Testis (tissue), 2 donors: ENCODE measurements around the gene WDR20.

Experiments
- POLR2A ChIP-seq: fragments of 450-650 bp; IDR thresholded peaks from one replicate; pipeline ENCODE4 v1.6.1; 2017; ENCODE audit warnings: antibody characterized with exemption, mild to moderate bottlenecking, moderate library complexity
- TF ChIP-seq, protein P1 (sequence below), 3 experiments: fragments of 450-650 bp in 2 of 3; fragments of 200-600 bp in 1 of 3; sonication (generic) in 1 of 3; IDR thresholded peaks; one replicate each; pipeline ENCODE4 v1.5.1; 2016 to 2019; ENCODE audit warnings: antibody characterized with exemption in 3 of 3, mild to moderate bottlenecking in 2 of 3, moderate library complexity in 1 of 3

DNA sequence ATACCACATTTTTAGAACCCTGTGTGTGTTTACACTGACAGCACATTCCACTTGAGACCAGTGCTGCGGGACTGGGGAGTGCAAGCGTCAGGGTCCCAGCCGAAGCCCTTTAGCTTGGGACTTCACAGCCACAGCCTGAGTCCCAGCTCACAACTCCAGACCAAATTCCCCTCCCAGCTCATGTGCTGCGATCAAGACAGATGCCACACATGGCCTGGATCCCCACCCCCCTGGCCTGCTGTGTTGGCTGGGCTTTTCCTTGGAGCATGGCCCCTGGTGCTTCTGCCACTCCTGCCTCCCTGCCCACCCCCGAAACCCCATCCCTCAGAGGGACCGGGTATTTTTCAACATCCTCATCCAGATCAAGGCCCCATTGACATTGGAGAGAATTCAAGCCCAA is 63.7 kb downstream of the WDR20 start:
- no peak for TF ChIP-seq POLR2A
- TF ChIP-seq, protein P1, sequence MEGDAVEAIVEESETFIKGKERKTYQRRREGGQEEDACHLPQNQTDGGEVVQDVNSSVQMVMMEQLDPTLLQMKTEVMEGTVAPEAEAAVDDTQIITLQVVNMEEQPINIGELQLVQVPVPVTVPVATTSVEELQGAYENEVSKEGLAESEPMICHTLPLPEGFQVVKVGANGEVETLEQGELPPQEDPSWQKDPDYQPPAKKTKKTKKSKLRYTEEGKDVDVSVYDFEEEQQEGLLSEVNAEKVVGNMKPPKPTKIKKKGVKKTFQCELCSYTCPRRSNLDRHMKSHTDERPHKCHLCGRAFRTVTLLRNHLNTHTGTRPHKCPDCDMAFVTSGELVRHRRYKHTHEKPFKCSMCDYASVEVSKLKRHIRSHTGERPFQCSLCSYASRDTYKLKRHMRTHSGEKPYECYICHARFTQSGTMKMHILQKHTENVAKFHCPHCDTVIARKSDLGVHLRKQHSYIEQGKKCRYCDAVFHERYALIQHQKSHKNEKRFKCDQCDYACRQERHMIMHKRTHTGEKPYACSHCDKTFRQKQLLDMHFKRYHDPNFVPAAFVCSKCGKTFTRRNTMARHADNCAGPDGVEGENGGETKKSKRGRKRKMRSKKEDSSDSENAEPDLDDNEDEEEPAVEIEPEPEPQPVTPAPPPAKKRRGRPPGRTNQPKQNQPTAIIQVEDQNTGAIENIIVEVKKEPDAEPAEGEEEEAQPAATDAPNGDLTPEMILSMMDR (IDR thresholded peaks at IDR 0.05) = no peak
